ENCODE results near the gene TRAF2. TPM values are rescaled to one million over a fixed set of nuclear protein-coding genes. Genes with fewer than 3 reads are reported as not detected.
"Not testable (repeated sequence)": the region's sequence is repeated elsewhere in the genome, so short reads cannot be mapped to it uniquely, and the experiment has no call there.

TRAF2 gene
- polyA plus RNA-seq, 3 donors from 2014 or later = 7.6 to 32.7 (median 11.0) TPM

DNA sequence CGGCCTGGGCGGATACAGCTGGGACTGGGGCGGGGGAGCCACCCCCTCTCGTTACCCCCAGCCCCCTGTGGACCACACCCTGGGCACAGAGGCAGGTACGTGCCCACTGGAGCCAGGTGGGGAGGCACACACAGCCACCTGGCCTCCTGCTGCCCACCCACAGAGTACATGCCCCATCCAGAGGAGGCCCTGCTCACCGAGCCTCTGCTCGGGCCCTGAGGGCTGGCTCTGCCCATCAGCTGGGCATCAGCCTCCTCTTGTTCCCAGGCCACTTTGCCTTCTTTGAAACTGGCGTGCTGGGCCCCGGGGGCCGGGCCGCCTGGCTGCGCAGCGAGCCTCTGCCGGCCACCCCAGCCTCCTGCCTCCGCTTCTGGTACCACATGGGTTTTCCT lies 27.9 kb upstream of the TRAF2 start:
- Mint-ChIP-seq H3K4me3 (no peak overlapping the region), H3K36me3 (no peaks in the 10 kb centered on the region), H3K9me3 (no peaks in the 10 kb centered on the region), H3K27me3 (ENCODE audit: low read depth in 3 of 3) (peaks cover 0 to 10% (median 8%) of the 10 kb centered on the region in 3 donors), H3K4me1 (peaks cover 3 to 4% of the 10 kb centered on the region in 2 donors), H3K27ac (no peak overlapping the region)
- no peak for DNase-seq

DNA sequence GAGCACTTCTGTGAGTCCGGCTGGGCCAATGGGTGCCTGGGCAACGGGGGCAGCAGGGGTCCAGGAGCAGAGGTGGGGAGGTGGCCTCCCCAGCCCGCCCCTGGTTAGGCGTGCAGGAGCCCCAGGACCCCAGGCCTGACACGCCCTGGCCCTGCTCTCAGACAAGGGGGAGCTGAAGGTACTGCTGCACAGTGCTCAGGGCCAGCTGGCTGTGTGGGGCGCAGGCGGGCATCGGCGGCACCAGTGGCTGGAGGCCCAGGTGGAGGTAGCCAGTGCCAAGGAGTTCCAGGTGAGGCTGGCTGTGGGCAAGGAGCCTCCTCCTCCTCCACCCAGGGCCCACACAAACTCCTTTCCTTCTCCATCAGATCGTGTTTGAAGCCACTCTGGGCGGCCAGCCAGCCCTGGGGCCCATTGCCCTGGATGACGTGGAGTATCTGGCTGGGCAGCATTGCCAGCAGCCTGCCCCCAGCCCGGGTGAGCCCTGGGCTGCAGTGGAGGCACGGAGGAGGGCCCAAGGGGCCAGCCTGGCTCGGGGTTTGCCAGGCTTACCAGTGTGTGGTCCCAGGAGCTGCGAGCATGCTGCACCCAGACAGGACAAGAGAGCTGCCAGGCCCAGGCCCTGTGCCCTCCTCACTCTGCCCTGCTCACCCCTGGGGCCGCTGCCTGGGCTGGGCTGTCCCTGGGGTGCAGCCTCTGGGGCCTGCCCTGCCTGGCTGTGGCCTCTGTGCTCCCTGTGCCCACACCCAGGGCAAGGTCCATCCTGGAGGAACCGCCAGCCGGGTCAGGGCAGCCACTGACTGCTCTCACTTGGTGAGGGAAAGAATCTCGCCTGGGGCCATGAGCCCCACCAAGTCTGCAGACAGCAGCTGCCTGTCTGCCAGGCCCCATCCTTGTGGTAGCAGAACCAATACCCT lies 27.2 kb upstream of the TRAF2 start:
- Mint-ChIP-seq H3K27ac (no peak overlapping the region), H3K36me3 (peaks cover 3 to 4% (median 3%) of the 10 kb centered on the region in 3 donors), H3K9me3 (no peaks in the 10 kb centered on the region), H3K27me3 (ENCODE audit: low read depth in 3 of 3) (peaks cover 0 to 10% (median 8%) of the 10 kb centered on the region in 3 donors), H3K4me3 (no peak overlapping the region), H3K4me1 (peaks cover 10% of the 10 kb centered on the region in 2 donors)
- no peak for DNase-seq

DNA sequence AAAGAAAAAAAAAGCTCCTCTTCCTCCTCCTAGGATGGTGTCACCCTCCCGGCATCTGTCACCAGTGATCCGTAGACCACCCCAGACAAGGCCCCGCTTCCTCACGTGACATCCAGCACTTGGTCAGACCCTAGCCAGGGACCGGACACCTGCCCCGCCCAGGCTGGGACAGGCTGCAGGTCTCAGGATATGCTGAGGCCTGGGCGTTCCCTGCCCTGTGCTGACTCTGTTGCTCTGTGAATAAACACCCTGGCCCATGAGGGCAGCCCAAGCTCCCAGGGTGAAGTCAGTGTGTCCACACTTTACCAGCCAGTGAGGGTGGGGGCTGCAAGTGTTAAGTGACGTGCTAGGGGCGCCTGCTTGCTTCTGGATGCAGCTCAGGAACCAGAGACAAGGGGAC lies 25.8 kb upstream of the TRAF2 start:
- no peak for DNase-seq
- H3K9me3 Mint-ChIP-seq = no peaks in the 10 kb centered on the region
- H3K4me3 Mint-ChIP-seq = no peak overlapping the region
- peaks cover 20 to 21% of the 10 kb centered on the region in 2 donors for H3K4me1 Mint-ChIP-seq
- H3K27me3 Mint-ChIP-seq (ENCODE audit: low read depth in 3 of 3) = peaks cover 0 to 10% (median 8%) of the 10 kb centered on the region in 3 donors
- peak overlapping the region in 3 of 6 donors; percentile 13 to 58 (median 57) for H3K27ac Mint-ChIP-seq
- H3K36me3 Mint-ChIP-seq = peaks cover 3 to 4% (median 3%) of the 10 kb centered on the region in 3 donors

DNA sequence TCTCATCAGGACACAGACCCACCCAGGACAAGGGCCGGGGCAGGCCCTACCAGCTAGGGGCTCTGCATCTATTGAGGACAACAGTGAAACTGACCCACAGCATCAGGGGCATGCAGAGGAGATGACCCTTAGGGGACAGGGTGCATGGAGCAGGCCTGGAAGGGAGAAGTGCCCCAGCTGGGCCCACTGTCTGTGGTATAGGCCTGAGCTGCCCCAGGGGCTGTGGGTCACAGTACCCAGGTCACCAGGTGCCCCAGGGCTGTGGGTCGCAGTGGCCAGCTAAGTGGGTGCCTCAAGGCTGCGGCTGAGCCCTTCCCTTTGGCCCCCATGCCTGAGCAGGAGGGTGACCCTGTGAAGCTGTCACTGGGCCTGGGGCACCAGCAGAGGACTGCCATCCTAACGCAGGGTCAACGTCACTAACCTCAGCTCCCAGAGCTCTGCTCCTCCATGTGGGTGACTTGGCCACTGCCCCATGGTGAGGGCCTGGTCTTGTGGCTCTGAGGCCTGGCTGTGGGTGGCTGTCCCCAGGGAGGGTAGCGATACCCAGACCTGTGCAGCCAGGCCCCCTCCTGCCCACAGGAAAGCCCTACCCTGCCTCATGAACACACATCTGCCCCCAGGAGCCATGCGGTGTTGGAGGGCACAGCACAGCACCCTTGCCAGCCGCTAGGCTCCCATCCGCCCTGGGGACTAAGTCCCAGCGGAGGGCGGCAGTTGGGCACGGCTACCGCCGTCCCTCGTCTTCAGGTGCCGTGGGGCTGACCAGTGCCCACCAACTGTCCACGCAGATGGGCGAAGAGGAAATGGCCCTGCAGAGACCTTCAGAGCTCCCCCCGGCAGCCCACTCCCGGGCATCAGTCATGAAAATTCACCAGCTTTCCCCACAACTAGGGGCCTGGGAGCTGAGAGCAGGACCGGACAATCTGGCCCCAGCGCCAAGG lies 25.1 kb upstream of the TRAF2 start:
- H3K27ac Mint-ChIP-seq = peak overlapping the region in 1 of 6 donors; percentile 57
- H3K36me3 Mint-ChIP-seq = peaks cover 3 to 4% (median 3%) of the 10 kb centered on the region in 3 donors
- no peaks in the 10 kb centered on the region for H3K9me3 Mint-ChIP-seq
- DNase-seq = no peak
- H3K4me3 Mint-ChIP-seq = no peak overlapping the region
- H3K27me3 Mint-ChIP-seq (ENCODE audit: low read depth in 3 of 3) = peaks cover 0 to 9% (median 8%) of the 10 kb centered on the region in 3 donors
- H3K4me1 Mint-ChIP-seq = peaks cover 20 to 21% of the 10 kb centered on the region in 2 donors

DNA sequence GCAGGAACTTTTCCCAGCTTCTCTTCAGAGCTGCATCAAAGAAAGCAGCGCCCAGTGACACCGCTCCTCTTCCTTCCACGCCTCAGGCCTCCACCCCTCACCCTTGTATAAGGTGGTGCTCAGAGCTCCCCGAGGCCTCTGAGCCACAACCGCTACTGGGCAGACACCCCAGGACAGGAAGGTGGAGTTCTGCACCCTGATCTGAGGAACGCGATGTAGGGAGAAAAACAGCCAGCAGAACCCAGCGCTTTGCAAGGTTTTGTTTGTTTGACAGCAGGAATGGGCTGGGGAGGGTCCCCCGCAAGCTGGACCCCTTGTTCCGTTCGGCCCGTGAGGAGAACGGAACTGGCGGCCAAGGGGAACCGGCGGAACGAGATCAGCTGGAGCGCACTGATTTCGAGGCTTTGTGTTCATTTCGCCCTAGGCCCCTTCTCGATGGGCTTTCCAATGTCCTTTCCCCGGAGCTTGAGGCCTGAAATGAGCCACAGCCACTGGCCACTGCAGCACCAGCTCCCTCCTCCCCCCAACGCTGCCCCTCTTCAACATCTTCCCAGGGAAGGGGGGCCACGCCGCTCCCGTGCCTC lies 24.4 kb upstream of the TRAF2 start:
- peaks cover 3 to 4% (median 3%) of the 10 kb centered on the region in 3 donors for H3K36me3 Mint-ChIP-seq
- peaks cover 20 to 21% of the 10 kb centered on the region in 2 donors for H3K4me1 Mint-ChIP-seq
- DNase-seq = no peak
- H3K9me3 Mint-ChIP-seq = no peaks in the 10 kb centered on the region
- no peak overlapping the region for H3K4me3 Mint-ChIP-seq
- H3K27me3 Mint-ChIP-seq (ENCODE audit: low read depth in 3 of 3) = peaks cover 0 to 8% (median 4%) of the 10 kb centered on the region in 3 donors
- H3K27ac Mint-ChIP-seq = no peak overlapping the region

DNA sequence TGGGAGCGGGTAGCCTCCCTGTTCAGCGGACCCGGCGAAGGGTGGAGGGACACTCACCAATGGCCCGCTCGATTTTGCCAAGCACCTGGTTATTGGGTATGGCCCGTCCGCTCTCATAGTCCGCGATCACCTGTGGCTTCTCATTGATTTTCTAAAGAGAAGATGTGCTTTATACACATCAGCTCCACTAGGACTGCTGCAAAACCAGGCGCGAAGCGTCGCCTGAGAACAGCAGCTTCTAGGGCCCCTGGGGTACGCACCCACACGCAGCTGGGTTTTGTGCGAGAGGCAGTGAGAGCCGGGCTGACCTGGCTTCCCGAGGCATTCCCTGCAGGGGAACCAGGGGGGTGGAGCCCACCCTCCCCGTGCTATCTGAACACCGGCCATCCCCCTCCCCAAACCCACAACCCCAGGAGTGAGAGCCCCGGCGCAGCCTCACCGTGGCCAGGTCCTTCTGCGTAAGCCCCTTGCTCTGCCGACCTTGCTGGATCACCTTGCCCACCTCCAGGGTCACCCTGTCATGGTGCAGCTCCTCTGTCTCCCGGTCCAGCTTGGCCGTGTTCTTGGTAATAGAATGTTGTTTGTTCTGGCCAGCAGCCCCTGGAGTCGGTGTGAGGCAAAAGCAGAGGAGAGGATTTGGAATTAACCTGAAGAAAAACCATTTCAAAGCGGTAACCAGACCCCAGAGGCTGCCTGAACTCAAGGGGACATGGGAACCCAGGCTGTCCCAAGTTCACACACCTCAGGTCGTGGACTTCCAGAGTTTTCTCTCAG lies 23.3 kb upstream of the TRAF2 start:
- H3K27me3 Mint-ChIP-seq (ENCODE audit: low read depth in 3 of 3) = peaks cover 0 to 8% (median 3%) of the 10 kb centered on the region in 3 donors

DNA sequence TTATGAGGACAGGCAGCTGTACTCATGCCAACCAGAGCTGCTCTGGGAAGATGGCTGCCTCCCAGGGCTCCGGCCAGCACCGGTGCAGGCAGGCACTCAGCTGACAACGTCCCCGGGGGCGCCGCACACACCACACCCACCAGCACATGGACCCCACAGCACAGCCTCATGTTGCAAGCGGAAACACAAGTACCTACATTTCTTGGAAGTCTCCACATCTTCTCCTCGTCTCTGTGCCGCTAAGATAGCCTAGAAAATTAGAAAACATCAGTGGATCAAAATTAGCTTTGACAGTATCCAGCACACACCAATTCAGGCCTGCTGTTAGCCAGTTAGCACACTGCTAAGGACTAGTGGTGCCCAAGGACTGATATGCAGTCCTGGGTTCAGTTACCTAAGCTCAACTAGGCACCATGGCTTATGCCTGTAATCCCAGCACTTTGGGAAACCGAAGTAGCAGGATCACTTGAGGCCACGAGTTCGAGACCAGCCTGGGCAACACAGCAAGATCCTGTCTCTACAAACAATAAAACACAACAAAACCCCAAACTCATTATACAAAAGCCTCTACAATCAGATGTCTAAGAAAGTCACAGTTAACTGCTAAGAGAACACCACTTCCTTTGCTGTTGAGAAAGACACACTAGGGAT lies 22.6 kb upstream of the TRAF2 start:
- Mint-ChIP-seq H3K27me3 (ENCODE audit: low read depth in 3 of 3) (peaks cover 0 to 6% (median 3%) of the 10 kb centered on the region in 3 donors), H3K36me3 (peaks cover 3 to 4% (median 3%) of the 10 kb centered on the region in 3 donors), H3K4me1 (peaks cover 23 to 25% of the 10 kb centered on the region in 2 donors), H3K4me3 (peak overlapping the region in 3 of 5 donors; percentile 18 to 54 (median 27)), H3K27ac (peak overlapping the region in 4 of 6 donors; percentile 17 to 75 (median 43)), H3K9me3 (no peaks in the 10 kb centered on the region)
- DNase-seq = no peak

More for the DNA sequence above, 23.3 kb upstream of the TRAF2 start:
- Mint-ChIP-seq H3K4me1 (peaks cover 23 to 25% of the 10 kb centered on the region in 2 donors), H3K4me3 (no peak overlapping the region), H3K27ac (peak overlapping the region in 1 of 6 donors; percentile 17), H3K36me3 (peaks cover 3 to 4% (median 3%) of the 10 kb centered on the region in 3 donors), H3K9me3 (no peaks in the 10 kb centered on the region)
- DNase-seq = no peak

DNA sequence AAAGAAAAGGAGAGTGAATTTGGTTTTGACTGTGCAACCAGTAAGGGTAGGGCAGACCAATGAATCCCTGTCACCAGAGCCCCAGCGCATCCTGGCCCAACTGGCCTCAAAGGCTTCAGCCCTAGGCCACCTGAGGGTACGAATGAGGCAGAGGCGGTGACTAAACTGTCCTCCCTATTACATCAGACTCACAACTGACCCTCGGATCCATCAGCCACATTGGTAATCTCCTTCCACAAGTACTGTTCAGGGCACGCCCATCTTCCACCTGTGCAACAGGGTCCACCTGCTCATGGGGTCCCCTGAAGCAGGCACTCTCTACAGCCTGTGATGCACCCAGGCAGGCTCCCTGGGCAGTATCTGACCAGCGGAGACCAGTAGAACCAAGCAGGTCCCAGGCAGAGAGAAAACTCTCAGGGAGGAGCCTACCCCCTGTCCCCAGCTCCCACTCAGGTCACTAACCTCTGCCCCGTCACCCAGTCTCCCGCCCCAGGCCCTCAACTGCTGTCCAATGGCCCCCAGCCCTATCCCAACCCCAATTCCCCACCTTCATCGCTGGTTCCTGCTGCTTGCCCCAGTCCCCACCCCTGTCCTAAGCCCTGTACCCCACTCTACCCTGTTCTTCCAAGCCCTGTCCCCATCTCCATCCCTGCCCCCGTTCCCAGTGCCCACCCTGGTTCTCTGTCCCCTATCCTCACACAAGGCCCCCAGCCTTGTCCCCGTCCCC lies 21.1 kb upstream of the TRAF2 start:
- Mint-ChIP-seq H3K27ac (peak overlapping the region; percentile 35 to 92 (median 80)), H3K9me3 (no peaks in the 10 kb centered on the region), H3K27me3 (ENCODE audit: low read depth in 3 of 3) (peaks cover 0 to 3% (median 3%) of the 10 kb centered on the region in 3 donors), H3K4me3 (peak overlapping the region; percentile 68 to 90 (median 84)), H3K36me3 (peaks cover 3 to 4% (median 3%) of the 10 kb centered on the region in 3 donors), H3K4me1 (peaks cover 23 to 25% of the 10 kb centered on the region in 2 donors)
- DNase-seq = no peak

DNA sequence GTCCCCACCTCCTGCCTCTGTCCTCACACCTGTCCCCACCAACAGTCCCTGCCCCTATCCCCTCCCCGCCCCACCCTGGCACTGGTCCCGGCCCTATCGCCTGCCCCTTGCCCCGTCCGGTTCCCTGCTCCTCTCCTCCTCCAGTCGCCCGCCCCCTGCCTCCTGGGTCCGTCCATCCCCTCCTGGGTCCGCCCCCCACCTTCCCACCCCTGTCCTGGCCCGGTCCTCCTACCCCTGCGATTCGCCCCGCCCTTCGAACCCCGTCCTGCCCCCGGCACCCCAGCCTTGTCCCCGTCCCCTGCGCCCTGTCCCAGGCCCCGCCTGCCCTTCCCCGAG lies 20.6 kb upstream of the TRAF2 start:
- H3K9me3 Mint-ChIP-seq = no peaks in the 10 kb centered on the region
- H3K27me3 Mint-ChIP-seq (ENCODE audit: low read depth in 3 of 3) = peaks cover 0 to 3% (median 3%) of the 10 kb centered on the region in 3 donors
- peaks cover 20 to 25% of the 10 kb centered on the region in 2 donors for H3K4me1 Mint-ChIP-seq
- H3K4me3 Mint-ChIP-seq = peak overlapping the region; percentile 68 to 90 (median 84)
- DNase-seq = no peak
- peak overlapping the region in 5 of 6 donors; percentile 75 to 92 (median 80) for H3K27ac Mint-ChIP-seq
- H3K36me3 Mint-ChIP-seq = peaks cover 3 to 4% (median 3%) of the 10 kb centered on the region in 3 donors

DNA sequence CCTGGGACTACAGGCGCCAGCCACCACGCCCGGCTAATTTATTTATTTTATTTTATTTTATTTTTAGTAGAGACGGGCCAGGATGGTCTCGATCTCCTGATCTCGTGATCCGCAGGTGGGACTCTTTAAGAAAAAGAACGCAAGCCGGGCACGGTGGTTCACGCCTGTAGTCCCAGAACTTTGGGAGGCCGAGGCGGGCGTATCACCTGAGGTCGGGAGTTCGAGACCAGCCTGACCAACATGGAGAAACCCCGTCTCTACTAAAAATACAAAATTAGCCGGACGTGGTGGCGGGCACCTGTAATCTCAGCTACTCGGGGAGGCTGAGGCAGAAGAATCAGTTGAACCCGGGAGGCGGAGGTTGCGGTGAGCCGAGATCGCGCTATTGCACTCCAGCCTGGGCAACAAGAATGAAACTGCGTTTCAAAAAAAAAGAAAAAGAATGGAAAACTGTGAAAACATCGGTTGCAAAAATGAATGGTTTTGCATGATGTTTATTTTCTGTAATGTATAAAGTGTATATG lies 19.4 kb upstream of the TRAF2 start:
- Mint-ChIP-seq H3K4me3 (peak overlapping the region; percentile 61 to 78 (median 68)), H3K27ac (peak overlapping the region in 5 of 6 donors; percentile 23 to 84 (median 62)), H3K4me1 (peaks cover 20 to 25% of the 10 kb centered on the region in 2 donors)
- not testable (repeated sequence) for DNase-seq; H3K27me3 Mint-ChIP-seq (ENCODE audit: low read depth in 3 of 3); H3K36me3 Mint-ChIP-seq; H3K9me3 Mint-ChIP-seq

DNA sequence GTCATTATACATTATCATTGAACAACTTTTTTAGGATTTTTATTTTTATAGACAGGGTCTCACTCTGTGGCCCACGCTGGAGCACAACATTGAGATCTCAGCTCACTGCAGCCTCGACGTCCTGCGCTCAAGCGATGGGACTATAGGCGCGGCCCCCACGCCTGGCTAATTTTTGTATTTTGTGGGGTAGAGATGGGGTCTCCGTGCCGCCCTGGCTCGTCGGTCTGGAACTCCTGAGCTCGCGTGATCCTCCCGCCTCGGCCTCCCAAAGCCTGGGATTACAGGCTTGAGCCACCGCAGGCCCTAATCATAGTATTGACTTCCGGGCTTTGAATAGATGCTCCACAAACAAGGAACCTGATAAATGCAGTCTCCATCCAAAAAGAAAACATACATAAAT lies 18.8 kb upstream of the TRAF2 start:
- Mint-ChIP-seq H3K9me3 (no peaks in the 10 kb centered on the region), H3K27ac (peak overlapping the region in 2 of 6 donors; percentile 49 to 84), H3K36me3 (peaks cover 3 to 4% (median 3%) of the 10 kb centered on the region in 3 donors), H3K4me3 (peak overlapping the region; percentile 48 to 75 (median 58)), H3K27me3 (ENCODE audit: low read depth in 3 of 3) (peaks cover 0 to under 1% (median 0%) of the 10 kb centered on the region in 3 donors), H3K4me1 (peaks cover 20 to 25% of the 10 kb centered on the region in 2 donors)
- no peak for DNase-seq

All from immature natural killer cell (primary cell).